ENCODE measurements around the gene HIBADH. TPM values are rescaled to one million over a fixed set of nuclear protein-coding genes. Genes with fewer than 3 reads are reported as not detected.

Gene HIBADH
- total and polyA plus RNA-seq, 10 donors, result 12.4 to 38.6 (median 22.6) TPM

DNA sequence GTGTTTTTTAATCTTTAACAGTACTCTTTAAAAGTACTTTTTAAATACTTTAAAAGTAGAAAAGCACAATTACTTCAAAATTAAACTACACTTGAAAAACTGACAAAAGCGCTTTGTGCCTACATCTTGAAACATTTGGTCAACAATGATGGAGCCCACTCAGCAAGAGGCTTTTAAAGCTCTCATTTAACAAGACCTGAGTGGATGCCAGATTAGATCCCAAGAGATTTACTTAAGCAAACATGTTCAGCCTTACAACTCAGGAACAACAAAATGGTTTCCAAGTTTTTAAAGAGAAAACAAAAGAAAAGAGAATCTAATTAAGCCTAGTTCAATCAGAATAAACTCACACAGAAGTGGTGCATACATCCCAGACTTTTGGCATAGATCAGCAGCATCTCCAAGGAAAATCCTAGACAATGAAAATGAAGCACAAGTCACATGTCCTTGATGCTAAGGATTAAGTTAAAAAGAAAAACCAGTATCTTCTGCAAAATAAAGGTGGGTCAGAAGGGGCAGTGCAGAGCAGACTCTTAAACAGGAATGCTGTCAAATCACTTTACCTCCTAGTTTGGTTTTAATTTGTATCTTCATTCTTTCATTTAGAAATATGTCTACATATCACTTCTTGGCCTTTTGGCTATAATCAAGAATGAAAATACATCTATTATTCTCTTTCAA, 26.2 kb downstream of the HIBADH start:
- Histone ChIP-seq H3K9me3 (peaks cover 0 to 4% (median 0%) of the 10 kb centered on the region in 8 donors), H3K36me3 (peaks cover 0 to 52% (median 1%) of the 10 kb centered on the region in 6 donors), H3K4me1 (peaks cover 0 to 9% (median 2%) of the 10 kb centered on the region in 6 donors), H3K27me3 (replicated peaks in 1 of 7) (no peaks in the 10 kb centered on the region), H3K4me3 (no peak overlapping the region), H3K27ac (no peak overlapping the region)
- TF ChIP-seq POLR2A (IDR thresholded peaks at IDR 0.05), result no peak
- TF ChIP-seq, protein P1, sequence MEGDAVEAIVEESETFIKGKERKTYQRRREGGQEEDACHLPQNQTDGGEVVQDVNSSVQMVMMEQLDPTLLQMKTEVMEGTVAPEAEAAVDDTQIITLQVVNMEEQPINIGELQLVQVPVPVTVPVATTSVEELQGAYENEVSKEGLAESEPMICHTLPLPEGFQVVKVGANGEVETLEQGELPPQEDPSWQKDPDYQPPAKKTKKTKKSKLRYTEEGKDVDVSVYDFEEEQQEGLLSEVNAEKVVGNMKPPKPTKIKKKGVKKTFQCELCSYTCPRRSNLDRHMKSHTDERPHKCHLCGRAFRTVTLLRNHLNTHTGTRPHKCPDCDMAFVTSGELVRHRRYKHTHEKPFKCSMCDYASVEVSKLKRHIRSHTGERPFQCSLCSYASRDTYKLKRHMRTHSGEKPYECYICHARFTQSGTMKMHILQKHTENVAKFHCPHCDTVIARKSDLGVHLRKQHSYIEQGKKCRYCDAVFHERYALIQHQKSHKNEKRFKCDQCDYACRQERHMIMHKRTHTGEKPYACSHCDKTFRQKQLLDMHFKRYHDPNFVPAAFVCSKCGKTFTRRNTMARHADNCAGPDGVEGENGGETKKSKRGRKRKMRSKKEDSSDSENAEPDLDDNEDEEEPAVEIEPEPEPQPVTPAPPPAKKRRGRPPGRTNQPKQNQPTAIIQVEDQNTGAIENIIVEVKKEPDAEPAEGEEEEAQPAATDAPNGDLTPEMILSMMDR (IDR thresholded peaks at IDR 0.05 in 8 of 11, conservative IDR thresholded peaks at IDR 0.05 in 3 of 11), result no peak
- TF ChIP-seq POLR2AphosphoS5 (IDR thresholded peaks at IDR 0.05), result no peak
- DNase-seq, result no peak
- intact Hi-C loops (cut with DNase I; ENCODE audit: low total_unique reads), result no loop called here
- 93 to 98% (median 96%) methylated on average over 1 of the region's 1 CpG for WGBS, 5 donors

DNA sequence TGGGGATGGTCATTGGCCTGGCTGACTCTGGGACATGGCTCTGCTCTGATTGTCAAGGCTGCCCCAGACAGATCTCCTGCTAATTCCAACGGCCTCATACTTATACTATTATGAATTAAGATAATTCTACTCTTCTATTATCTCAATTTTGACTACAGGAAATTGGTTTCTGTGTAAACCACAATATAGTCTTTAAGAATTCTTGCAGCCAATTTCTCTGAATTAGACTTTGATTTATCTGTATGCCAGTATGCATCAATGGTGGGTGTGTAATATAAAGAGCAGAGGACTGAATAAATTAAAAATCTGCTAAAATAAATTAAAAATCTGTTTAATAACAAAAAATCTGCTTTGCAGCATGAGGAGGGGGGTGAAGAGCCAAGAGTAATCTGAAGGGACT, 27.0 kb downstream of the HIBADH start:
- no peaks in the 10 kb centered on the region for H3K27me3 ChIP-seq (replicated peaks in 1 of 7)
- H3K36me3 ChIP-seq, result peaks cover 0 to 55% (median 1%) of the 10 kb centered on the region in 6 donors
- intact Hi-C loops (cut with DNase I; ENCODE audit: low total_unique reads), result no loop called here
- H3K27ac ChIP-seq, result no peak overlapping the region
- TF ChIP-seq POLR2AphosphoS5 (IDR thresholded peaks at IDR 0.05), result no peak
- TF ChIP-seq, protein P1 (IDR thresholded peaks at IDR 0.05 in 8 of 11, conservative IDR thresholded peaks at IDR 0.05 in 3 of 11), result no peak
- TF ChIP-seq POLR2A (IDR thresholded peaks at IDR 0.05), result no peak
- H3K4me3 ChIP-seq, result no peak overlapping the region
- H3K4me1 ChIP-seq, result peaks cover 0 to 1% (median 0%) of the 10 kb centered on the region in 6 donors
- no peak for DNase-seq
- 58 to 77% (median 74%) methylated on average over 1 of the region's 1 CpG for WGBS, 5 donors
- peaks cover 0 to 4% (median 0%) of the 10 kb centered on the region in 8 donors for H3K9me3 ChIP-seq

DNA sequence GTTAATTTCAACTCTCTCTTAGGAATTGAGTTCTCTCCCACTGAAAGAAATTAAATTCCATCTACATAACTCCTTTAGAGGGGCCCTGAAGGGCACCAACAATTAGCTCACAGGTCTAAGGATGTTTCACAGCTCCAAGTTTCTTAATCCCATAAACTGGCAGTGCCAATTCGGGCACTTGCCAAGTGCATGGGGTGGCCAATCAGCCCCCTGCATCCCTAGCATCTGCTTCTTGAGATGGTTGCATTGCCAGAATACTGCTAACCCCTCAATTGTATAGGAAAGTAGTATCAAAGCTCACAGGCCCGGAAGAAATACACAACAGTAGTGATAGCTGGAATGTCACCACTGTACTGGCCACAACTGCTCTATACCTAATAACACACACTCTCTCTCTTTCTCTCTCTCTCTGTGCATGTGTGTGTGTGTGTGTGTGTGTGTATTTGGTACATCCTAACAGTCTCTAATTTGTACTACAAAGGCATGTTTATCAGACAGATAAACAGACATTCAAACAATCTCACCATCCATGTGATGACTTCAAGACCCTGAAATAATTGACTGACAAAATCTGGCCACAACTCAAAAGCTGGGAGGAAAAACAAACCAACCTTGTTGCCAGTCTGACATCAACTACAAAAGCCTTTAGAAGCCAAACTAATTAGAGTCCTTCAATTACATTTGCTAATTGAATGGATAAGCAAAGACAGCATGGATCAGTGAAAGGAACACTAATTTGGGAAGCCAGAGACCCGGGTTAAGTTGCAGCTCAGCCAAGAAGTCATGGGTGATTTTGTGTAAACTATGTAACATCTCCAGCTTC, 27.8 kb downstream of the HIBADH start:
- TF ChIP-seq, protein P1 (IDR thresholded peaks at IDR 0.05 in 8 of 11, conservative IDR thresholded peaks at IDR 0.05 in 3 of 11), result no peak
- TF ChIP-seq POLR2AphosphoS5 (IDR thresholded peaks at IDR 0.05) (no peak), POLR2A (IDR thresholded peaks at IDR 0.05) (no peak)
- Histone ChIP-seq H3K9me3 (peaks cover 0 to 4% (median 0%) of the 10 kb centered on the region in 8 donors), H3K27me3 (replicated peaks in 1 of 7) (no peaks in the 10 kb centered on the region), H3K27ac (no peak overlapping the region), H3K4me3 (no peak overlapping the region), H3K4me1 (no peaks in the 10 kb centered on the region), H3K36me3 (peaks cover 0 to 56% (median 1%) of the 10 kb centered on the region in 6 donors)
- intact Hi-C loops (cut with DNase I; ENCODE audit: low total_unique reads), result no loop called here
- no peak for DNase-seq
- 86 to 95% (median 91%) methylated on average over 3 of the region's 3 CpGs for WGBS, 5 donors

DNA sequence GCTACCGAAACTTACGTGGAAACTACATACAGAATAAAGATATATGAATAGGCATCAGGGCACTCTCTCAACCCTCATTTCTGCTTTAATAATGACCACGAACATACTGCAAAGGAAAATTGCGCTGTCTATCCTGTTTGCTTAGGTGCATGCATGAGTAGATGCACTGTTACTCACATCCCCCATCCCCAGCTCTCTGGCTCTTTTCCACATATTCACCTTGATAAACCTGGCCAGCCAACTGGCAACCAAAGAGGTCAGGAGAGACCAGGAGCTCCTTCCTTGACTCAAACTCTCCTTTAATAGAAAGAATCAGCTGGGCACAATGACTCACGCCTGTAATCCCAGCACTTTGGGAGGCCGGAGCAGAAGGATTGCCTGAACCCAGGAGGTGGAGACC, 29.6 kb downstream of the HIBADH start:
- no peaks in the 10 kb centered on the region for H3K4me1 ChIP-seq
- TF ChIP-seq POLR2A (IDR thresholded peaks at IDR 0.05) (no peak), POLR2AphosphoS5 (IDR thresholded peaks at IDR 0.05) (no peak)
- TF ChIP-seq, protein P1 (IDR thresholded peaks at IDR 0.05 in 8 of 11, conservative IDR thresholded peaks at IDR 0.05 in 3 of 11), result no peak
- no peaks in the 10 kb centered on the region for H3K9me3 ChIP-seq
- H3K36me3 ChIP-seq, result peaks cover 0 to 55% (median 1%) of the 10 kb centered on the region in 6 donors
- no peak overlapping the region for H3K27ac ChIP-seq
- H3K4me3 ChIP-seq, result no peak overlapping the region
- intact Hi-C loops (cut with DNase I; ENCODE audit: low total_unique reads), result no loop called here
- DNase-seq, result no peak
- H3K27me3 ChIP-seq (replicated peaks in 1 of 7), result no peaks in the 10 kb centered on the region
- 78 to 85% (median 80%) methylated on average over 6 of the region's 6 CpGs for WGBS, 5 donors
